MM.1S (cell line): ENCODE data around the gene HDGF.

Experiments
- EZH2phosphoT487 ChIP-seq: fragments of 300-600 bp; sonication (generic); IDR thresholded peaks from 2 replicates; pipeline ENCODE4 v1.6.1; 2018; ENCODE audit warnings: antibody characterized with exemption, low read length
- TF ChIP-seq, protein P1 (sequence below): fragments of 300-600 bp; sonication (generic); IDR thresholded peaks from 2 replicates; pipeline ENCODE4 v1.5.1; 2016; ENCODE audit warnings: antibody characterized with exemption, low read length, mixed read lengths

DNA sequence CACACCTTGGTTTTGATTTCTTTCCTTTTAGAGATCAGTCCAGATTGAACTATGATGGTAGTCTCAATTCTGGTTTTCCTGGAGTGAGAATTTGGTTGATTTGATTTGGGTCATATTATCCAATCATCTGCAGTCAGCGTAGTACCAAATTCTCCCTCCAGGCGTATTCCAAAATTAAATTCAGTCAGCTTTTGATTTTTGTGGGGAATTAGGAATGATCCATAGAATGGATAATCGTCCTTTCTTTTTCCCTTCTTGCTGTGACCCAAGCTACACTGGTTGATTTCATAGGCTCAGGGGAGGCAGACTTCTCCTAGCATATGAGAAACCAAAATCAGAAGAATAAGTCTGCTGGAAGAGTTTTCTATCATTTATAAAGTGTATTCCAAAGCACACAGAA, 20.7 kb upstream of the HDGF start:
- TF ChIP-seq, protein P1, sequence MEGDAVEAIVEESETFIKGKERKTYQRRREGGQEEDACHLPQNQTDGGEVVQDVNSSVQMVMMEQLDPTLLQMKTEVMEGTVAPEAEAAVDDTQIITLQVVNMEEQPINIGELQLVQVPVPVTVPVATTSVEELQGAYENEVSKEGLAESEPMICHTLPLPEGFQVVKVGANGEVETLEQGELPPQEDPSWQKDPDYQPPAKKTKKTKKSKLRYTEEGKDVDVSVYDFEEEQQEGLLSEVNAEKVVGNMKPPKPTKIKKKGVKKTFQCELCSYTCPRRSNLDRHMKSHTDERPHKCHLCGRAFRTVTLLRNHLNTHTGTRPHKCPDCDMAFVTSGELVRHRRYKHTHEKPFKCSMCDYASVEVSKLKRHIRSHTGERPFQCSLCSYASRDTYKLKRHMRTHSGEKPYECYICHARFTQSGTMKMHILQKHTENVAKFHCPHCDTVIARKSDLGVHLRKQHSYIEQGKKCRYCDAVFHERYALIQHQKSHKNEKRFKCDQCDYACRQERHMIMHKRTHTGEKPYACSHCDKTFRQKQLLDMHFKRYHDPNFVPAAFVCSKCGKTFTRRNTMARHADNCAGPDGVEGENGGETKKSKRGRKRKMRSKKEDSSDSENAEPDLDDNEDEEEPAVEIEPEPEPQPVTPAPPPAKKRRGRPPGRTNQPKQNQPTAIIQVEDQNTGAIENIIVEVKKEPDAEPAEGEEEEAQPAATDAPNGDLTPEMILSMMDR = no peak
- no peak for TF ChIP-seq EZH2phosphoT487
